ENCODE measurements around the gene GPR160.

The GPR160 gene

DNA sequence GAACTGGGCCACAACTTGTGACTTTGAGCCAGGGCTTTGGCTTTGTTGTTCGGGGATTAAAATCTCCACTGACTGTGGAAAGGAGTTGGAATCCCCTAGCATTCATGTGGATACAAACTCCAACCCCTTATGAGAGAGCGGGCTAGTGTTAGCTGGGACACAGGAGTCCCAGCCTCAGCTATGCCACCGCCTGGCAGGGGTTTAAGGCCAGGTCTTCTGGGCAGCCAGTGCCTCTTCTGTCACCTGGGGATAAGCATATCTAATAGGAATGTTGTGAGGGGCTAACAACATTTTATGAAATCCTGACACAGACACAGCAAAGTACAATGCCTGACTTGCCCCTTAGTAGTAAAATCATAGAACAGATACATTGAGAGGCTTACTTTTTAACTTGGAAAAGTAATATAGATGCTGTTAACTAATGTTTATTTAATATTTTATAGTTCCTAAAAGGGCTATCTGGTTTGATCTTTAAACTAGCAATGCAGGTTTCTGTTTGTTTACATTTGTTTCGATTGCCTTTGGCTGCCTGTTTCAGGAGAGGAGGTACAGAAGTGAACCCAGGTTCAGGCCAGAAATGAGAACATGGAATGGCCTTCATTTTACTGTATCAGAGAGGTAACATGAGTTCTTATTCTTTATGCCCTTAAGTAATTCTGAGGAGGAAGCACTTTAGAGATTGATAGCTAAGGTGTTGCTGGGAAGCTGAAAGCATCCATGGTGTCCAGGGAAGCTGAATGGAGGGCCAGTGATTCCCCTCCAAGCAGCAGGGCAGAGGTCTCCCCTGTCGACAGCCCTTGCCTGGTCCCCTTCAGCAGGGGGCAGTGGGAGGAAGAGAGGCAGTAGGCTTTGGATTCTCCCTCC, 8.7 kb downstream of the GPR160 start:
- no peak overlapping the region for H3K4me3 ChIP-seq (ENCODE audit: low read depth, low read length)
- DNase-seq (ENCODE audit: low read depth), result no peak
- TF ChIP-seq, protein P1, sequence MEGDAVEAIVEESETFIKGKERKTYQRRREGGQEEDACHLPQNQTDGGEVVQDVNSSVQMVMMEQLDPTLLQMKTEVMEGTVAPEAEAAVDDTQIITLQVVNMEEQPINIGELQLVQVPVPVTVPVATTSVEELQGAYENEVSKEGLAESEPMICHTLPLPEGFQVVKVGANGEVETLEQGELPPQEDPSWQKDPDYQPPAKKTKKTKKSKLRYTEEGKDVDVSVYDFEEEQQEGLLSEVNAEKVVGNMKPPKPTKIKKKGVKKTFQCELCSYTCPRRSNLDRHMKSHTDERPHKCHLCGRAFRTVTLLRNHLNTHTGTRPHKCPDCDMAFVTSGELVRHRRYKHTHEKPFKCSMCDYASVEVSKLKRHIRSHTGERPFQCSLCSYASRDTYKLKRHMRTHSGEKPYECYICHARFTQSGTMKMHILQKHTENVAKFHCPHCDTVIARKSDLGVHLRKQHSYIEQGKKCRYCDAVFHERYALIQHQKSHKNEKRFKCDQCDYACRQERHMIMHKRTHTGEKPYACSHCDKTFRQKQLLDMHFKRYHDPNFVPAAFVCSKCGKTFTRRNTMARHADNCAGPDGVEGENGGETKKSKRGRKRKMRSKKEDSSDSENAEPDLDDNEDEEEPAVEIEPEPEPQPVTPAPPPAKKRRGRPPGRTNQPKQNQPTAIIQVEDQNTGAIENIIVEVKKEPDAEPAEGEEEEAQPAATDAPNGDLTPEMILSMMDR (IDR thresholded peaks at IDR 0.05; ENCODE audit: low read depth, low read length), result no peak
- TF ChIP-seq MYC (IDR thresholded peaks at IDR 0.05; ENCODE audit: low read depth, low read length), result no peak
- no peak for TF ChIP-seq POLR2A (IDR thresholded peaks at IDR 0.05; ENCODE audit: extremely low read depth, insufficient read length)
- TF ChIP-seq, protein P2, sequence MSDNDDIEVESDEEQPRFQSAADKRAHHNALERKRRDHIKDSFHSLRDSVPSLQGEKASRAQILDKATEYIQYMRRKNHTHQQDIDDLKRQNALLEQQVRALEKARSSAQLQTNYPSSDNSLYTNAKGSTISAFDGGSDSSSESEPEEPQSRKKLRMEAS (IDR thresholded peaks at IDR 0.05; ENCODE audit: low read depth, low read length), result no peak

DNA sequence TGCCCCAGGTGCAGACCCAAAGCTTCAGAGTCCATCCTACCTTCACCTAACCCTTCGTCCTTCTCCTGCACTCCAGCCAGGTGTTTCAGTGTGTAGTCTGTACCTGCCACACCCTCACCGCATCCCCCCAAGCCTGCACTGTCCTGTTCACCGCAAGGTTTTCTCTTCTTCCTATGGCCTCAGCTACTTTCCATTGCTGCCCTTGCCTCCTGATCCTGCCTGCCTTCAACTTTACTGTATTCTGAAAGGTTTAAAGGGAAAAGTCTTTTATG, 9.3 kb downstream of the GPR160 start:
- no peak for DNase-seq (ENCODE audit: low read depth)
- TF ChIP-seq, protein P2 (IDR thresholded peaks at IDR 0.05; ENCODE audit: low read depth, low read length), result no peak
- no peak for TF ChIP-seq POLR2A (IDR thresholded peaks at IDR 0.05; ENCODE audit: extremely low read depth, insufficient read length)
- TF ChIP-seq, protein P1 (IDR thresholded peaks at IDR 0.05; ENCODE audit: low read depth, low read length), result no peak
- no peak for TF ChIP-seq MYC (IDR thresholded peaks at IDR 0.05; ENCODE audit: low read depth, low read length)
- H3K4me3 ChIP-seq (ENCODE audit: low read depth, low read length), result no peak overlapping the region

DNA sequence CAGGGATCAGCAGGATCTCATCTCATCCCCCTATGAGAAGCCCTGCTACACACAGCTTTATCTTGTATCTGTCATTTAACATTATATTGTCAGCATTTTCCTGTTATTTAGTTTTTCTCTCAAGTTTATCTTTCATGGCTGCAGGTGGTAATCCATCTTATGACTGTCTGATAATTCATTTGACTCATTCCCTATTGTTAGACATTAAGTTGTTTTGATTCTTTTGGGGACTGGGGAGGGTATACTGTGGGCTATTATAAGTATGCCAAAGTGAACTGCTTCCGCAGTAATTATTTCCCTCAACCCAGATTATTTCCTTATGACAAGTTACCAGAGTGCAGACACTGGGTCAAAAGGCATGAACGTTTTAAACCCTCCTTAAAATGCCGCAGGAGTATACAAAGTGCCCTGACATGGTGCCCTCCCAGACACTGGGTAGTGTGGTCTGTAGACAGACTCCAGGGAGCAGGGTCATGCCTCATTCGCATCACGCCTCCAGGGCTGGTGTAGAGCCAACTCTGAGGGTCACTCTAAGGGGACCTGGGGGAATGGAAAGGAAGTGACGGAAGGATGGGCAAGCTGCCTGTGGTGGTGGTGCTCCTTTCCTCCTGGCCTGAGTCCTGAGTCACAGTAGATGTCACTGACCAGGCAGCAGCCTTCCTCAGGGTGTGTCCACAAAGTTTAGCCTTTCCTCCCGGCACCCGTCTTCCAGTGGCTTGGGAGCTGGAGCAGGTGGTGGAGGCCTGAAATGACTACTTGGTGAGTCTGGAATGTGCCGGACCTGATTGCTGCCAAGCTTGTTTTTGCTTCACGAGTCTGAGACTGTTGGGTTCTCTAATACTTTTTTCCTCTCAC, 11.6 kb downstream of the GPR160 start:
- no peak for DNase-seq (ENCODE audit: low read depth)
- no peak overlapping the region for H3K4me3 ChIP-seq (ENCODE audit: low read depth, low read length)
- TF ChIP-seq MYC (IDR thresholded peaks at IDR 0.05; ENCODE audit: low read depth, low read length), result no peak
- TF ChIP-seq POLR2A (IDR thresholded peaks at IDR 0.05; ENCODE audit: extremely low read depth, insufficient read length), result no peak
- TF ChIP-seq, protein P1 (IDR thresholded peaks at IDR 0.05; ENCODE audit: low read depth, low read length), result no peak
- TF ChIP-seq, protein P2 (IDR thresholded peaks at IDR 0.05; ENCODE audit: low read depth, low read length), result no peak

DNA sequence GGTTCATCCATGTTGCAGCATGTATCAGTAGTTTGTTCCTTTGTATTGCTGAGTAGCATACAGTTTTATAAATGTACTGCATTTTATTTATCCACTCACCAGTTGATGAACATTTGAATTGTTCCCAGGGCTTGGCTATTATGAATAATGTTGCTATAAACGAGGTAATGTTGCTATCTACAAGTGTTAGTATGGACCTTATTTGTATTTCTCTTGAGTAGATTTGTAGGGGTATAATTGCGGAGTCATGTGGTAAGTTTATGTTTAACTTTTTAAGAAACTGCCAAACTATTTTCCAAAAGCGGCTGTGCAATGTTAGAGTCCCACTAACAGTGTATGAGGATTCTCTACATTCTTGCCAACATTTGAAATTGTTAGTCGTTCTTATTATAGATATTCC, 13.0 kb downstream of the GPR160 start:
- DNase-seq (ENCODE audit: low read depth), result no peak
- H3K4me3 ChIP-seq (ENCODE audit: low read depth, low read length), result no peak overlapping the region
- TF ChIP-seq, protein P1 (IDR thresholded peaks at IDR 0.05; ENCODE audit: low read depth, low read length), result no peak

DNA sequence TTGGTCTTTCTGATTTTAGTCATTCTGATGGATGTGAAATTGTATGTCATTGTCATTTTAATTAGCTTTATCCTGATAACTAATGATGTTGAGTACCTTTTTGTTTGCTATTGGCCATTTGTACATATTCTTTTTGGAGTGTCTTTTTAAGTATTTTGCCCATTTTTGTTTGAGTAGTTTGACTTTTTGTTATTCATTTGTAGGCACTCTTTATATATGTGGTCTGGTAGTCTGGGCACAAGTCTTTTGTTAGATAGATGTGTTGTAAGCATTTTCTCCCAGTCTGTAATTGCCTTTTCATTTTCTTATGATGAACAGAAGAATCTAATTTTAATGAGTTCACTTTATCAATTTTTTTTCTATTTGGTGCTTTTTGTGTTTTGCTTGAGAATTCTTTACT, 14.6 kb downstream of the GPR160 start:
- TF ChIP-seq POLR2A (IDR thresholded peaks at IDR 0.05; ENCODE audit: extremely low read depth, insufficient read length) (no peak), MYC (IDR thresholded peaks at IDR 0.05; ENCODE audit: low read depth, low read length) (no peak)
- TF ChIP-seq, protein P1 (IDR thresholded peaks at IDR 0.05; ENCODE audit: low read depth, low read length), result no peak
- TF ChIP-seq, protein P2 (IDR thresholded peaks at IDR 0.05; ENCODE audit: low read depth, low read length), result no peak
- no peak for DNase-seq (ENCODE audit: low read depth)
- no peak overlapping the region for H3K4me3 ChIP-seq (ENCODE audit: low read depth, low read length)

All from NB4 (cell line).